ENCODE results near the gene LRRN4CL. TPM values are rescaled to one million over a fixed set of nuclear protein-coding genes. Genes with fewer than 3 reads are reported as not detected.
A peak's percentile ranks its signal among the peaks of the same experiment; 100 is the strongest.

LRRN4CL gene
- total RNA-seq, 1 experiment from 2014 or later: 0.71 TPM

DNA sequence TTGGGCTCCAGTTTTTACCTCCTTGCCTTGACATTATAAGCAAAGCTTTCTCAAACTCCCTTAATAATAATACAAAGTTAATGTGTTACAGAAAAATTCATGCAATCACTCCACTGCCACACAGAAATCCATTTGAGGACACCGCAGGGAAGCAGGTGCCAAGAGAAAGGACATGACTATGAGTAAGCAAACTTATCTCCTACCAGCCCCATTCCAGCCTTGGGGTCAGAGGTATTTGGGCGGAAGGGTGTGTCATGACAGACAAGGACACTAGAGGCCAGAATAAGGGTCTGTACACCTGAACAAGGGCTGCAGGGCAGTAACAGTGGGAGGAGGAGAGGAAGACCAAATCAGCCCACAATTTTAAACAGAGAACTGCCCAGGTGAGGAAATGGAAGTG, 24.0 kb upstream of the LRRN4CL start:
- H3K9me3 Mint-ChIP-seq (ENCODE audit: low read depth, unreplicated experiment): no peaks in the 10 kb centered on the region
- H3K27ac Mint-ChIP-seq (ENCODE audit: unreplicated experiment): peak overlapping the region; percentile 95
- CTCF ChIA-PET: interaction anchor here (1.0 to 1.4 kb wide), 2 partner anchors 73 to 92 kb away, joined by 3 read pairs; partner anchors contain the start of gene B3GAT3
- peaks cover 98% of the 10 kb centered on the region for H3K36me3 Mint-ChIP-seq (ENCODE audit: insufficient read depth, unreplicated experiment)
- no TSS peak for BruUV-seq (replicated peaks)
- peaks cover 48% of the 10 kb centered on the region for H3K4me1 Mint-ChIP-seq (ENCODE audit: low read depth, unreplicated experiment)
- H3K27me3 Mint-ChIP-seq (ENCODE audit: unreplicated experiment): no peaks in the 10 kb centered on the region
- intact Hi-C loops (cut with micrococcal nuclease; ENCODE audit: unreplicated experiment): no loop called here
- TF ChIP-seq, protein P1, sequence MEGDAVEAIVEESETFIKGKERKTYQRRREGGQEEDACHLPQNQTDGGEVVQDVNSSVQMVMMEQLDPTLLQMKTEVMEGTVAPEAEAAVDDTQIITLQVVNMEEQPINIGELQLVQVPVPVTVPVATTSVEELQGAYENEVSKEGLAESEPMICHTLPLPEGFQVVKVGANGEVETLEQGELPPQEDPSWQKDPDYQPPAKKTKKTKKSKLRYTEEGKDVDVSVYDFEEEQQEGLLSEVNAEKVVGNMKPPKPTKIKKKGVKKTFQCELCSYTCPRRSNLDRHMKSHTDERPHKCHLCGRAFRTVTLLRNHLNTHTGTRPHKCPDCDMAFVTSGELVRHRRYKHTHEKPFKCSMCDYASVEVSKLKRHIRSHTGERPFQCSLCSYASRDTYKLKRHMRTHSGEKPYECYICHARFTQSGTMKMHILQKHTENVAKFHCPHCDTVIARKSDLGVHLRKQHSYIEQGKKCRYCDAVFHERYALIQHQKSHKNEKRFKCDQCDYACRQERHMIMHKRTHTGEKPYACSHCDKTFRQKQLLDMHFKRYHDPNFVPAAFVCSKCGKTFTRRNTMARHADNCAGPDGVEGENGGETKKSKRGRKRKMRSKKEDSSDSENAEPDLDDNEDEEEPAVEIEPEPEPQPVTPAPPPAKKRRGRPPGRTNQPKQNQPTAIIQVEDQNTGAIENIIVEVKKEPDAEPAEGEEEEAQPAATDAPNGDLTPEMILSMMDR (IDR thresholded peaks at IDR 0.05; ENCODE audit: unreplicated experiment): no peak
- peak; percentile 69 for DNase-seq
- H3K4me3 Mint-ChIP-seq (ENCODE audit: low read depth, unreplicated experiment): peak overlapping the region; percentile 64

DNA sequence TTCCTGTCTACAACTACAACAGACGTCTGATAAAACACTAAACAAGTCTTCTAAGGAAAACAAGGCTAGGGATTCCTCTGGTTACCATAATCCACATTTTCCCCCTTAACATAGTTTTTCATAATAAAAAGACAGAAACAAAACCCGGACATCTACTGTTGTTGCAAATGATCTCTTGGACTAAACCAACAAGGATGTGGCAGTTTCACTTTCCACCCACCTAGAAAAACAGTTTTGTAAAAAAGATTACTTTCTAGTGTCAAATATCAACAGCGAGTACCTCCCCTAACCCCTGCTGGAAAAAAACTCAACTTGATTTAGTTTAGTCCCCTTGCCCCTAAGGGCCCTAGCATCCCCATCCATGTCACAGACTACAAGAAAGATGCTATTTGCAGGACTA, 23.5 kb upstream of the LRRN4CL start:
- H3K27ac Mint-ChIP-seq (ENCODE audit: unreplicated experiment): peak overlapping the region; percentile 95
- DNase-seq: no peak
- H3K27me3 Mint-ChIP-seq (ENCODE audit: unreplicated experiment): no peaks in the 10 kb centered on the region
- H3K4me3 Mint-ChIP-seq (ENCODE audit: low read depth, unreplicated experiment): peak overlapping the region; percentile 64
- TF ChIP-seq, protein P1 (IDR thresholded peaks at IDR 0.05; ENCODE audit: unreplicated experiment): no peak
- H3K36me3 Mint-ChIP-seq (ENCODE audit: insufficient read depth, unreplicated experiment): peaks cover 98% of the 10 kb centered on the region
- H3K9me3 Mint-ChIP-seq (ENCODE audit: low read depth, unreplicated experiment): no peaks in the 10 kb centered on the region
- BruUV-seq (replicated peaks): TSS peak; percentile 18
- peaks cover 48% of the 10 kb centered on the region for H3K4me1 Mint-ChIP-seq (ENCODE audit: low read depth, unreplicated experiment)
- intact Hi-C loops (cut with micrococcal nuclease; ENCODE audit: unreplicated experiment): no loop called here
- CTCF ChIA-PET: interaction anchor here (1.4 kb wide), 1 partner anchor 74 kb away, joined by 3 read pairs; no protein-coding TSS in a partner anchor

DNA sequence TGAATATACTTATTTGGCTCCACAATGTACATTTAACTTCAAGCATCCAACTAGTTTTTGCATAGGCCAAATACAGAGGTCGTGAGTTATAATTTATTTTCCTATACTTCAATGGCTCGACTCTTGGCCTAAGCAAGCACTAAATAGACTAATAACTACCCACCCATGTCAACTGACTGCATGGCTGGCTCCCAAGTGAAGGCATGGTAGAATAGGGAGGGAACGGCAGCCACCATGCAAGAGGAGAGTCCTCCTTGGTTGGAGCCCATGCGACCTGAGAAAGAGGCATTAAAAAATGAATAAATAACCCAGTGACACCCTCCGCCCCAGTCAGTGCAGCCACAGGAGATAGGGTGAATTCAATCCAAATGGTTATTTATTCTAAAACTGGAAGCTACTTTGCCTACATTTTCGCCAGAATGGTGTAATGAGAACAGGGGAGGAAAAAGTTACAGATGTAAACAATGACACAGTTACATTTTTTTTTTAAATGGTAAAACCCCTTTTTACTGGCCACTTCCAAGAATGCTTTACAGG, 23.0 kb upstream of the LRRN4CL start:
- CTCF ChIA-PET: no interaction called here
- Mint-ChIP-seq H3K27ac (ENCODE audit: unreplicated experiment) (peak overlapping the region; percentile 95), H3K4me3 (ENCODE audit: low read depth, unreplicated experiment) (peak overlapping the region; percentile 19), H3K36me3 (ENCODE audit: insufficient read depth, unreplicated experiment) (peaks cover 98% of the 10 kb centered on the region), H3K27me3 (ENCODE audit: unreplicated experiment) (no peaks in the 10 kb centered on the region), H3K4me1 (ENCODE audit: low read depth, unreplicated experiment) (peaks cover 48% of the 10 kb centered on the region), H3K9me3 (ENCODE audit: low read depth, unreplicated experiment) (no peaks in the 10 kb centered on the region)
- no TSS peak for BruUV-seq (replicated peaks)
- intact Hi-C loops (cut with micrococcal nuclease; ENCODE audit: unreplicated experiment): no loop called here
- TF ChIP-seq, protein P1 (IDR thresholded peaks at IDR 0.05; ENCODE audit: unreplicated experiment): no peak
- no peak for DNase-seq

DNA sequence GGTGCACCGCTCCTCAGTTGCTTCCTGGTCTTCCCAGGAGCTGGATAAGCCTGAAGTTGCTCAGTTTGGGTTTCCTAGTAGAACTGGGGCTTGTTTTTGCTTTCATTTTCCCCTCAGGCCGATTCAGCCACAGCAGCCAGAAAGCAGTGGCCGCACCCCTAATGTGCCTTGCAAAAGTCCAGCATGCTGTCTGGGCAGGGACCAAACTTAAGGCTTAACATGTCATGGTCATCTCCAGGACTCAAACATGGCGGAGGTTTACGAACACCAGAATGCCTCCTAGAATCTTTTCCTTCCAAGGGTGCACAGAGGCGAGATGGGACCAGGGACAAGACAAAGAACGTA, 20.6 kb upstream of the LRRN4CL start:
- no peak for DNase-seq
- CTCF ChIA-PET: interaction anchor here (1.1 kb wide), 1 partner anchor 44 kb away, joined by 3 read pairs; the partner anchor contains the start of gene ZBTB3
- no peaks in the 10 kb centered on the region for H3K27me3 Mint-ChIP-seq (ENCODE audit: unreplicated experiment)
- H3K9me3 Mint-ChIP-seq (ENCODE audit: low read depth, unreplicated experiment): no peaks in the 10 kb centered on the region
- H3K4me1 Mint-ChIP-seq (ENCODE audit: low read depth, unreplicated experiment): peaks cover 50% of the 10 kb centered on the region
- peaks cover 98% of the 10 kb centered on the region for H3K36me3 Mint-ChIP-seq (ENCODE audit: insufficient read depth, unreplicated experiment)
- peak overlapping the region; percentile 82 for H3K27ac Mint-ChIP-seq (ENCODE audit: unreplicated experiment)
- intact Hi-C loops (cut with micrococcal nuclease; ENCODE audit: unreplicated experiment): no loop called here
- TF ChIP-seq, protein P1 (IDR thresholded peaks at IDR 0.05; ENCODE audit: unreplicated experiment): no peak
- H3K4me3 Mint-ChIP-seq (ENCODE audit: low read depth, unreplicated experiment): peak overlapping the region; percentile 64
- BruUV-seq (replicated peaks): no TSS peak

Measured in Calu3 (cell line).